Liver (tissue), 9 donors: Measurements from ENCODE around the gene SPEN. TPM values are rescaled to one million over a fixed set of nuclear protein-coding genes. Genes with fewer than 3 reads are reported as not detected.

Experiments
- DNase-seq: peaks from one replicate; pipeline ENCODE4 v3.0.0-alpha.2; 2017; ENCODE audit warnings: low spot score
- H3K27ac ChIP-seq, 2 donors: one replicate each; pipeline ENCODE4 v1.7.0; 2013; ENCODE audit warnings: inconsistent platforms in 2 of 2, low read length in 2 of 2, control low read depth in 1 of 2, low read depth in 1 of 2, mild to moderate bottlenecking in 1 of 2
- H3K27me3 ChIP-seq, 4 donors: one replicate each; pipeline versions ENCODE4 v1.6.1 to v1.7.0; 2013; ENCODE audit warnings: low read length in 3 of 4, inconsistent platforms in 1 of 4, mild to moderate bottlenecking in 1 of 4, moderate library complexity in 1 of 4; ENCODE audit not compliant: control insufficient read depth in 4 of 4, insufficient read depth in 4 of 4
- H3K36me3 ChIP-seq, 4 donors: one replicate each; pipeline versions ENCODE4 v1.6.1 to v1.7.0; 2013; ENCODE audit warnings: low read length in 3 of 4, mild to moderate bottlenecking in 3 of 4, low read depth in 1 of 4, moderate library complexity in 1 of 4; ENCODE audit not compliant: control insufficient read depth in 4 of 4, insufficient read depth in 3 of 4
- H3K4me1 ChIP-seq, 4 donors: one replicate each; pipeline versions ENCODE4 v1.6.1 to v1.7.0; 2013; ENCODE audit warnings: low read length in 3 of 4, mild to moderate bottlenecking in 3 of 4, moderate library complexity in 1 of 4; ENCODE audit not compliant: control insufficient read depth in 4 of 4, insufficient read depth in 4 of 4
- H3K4me3 ChIP-seq, 3 donors: one replicate each; pipeline versions ENCODE4 v1.6.1 to v1.7.0; 2013; ENCODE audit warnings: low read length in 3 of 3, control low read depth in 1 of 3, low read depth in 1 of 3, mild to moderate bottlenecking in 1 of 3
- H3K9ac ChIP-seq, 2 donors: one replicate each; pipeline ENCODE4 v1.7.0; 2013; ENCODE audit warnings: low read length in 2 of 2, mild to moderate bottlenecking in 2 of 2, moderate library complexity in 2 of 2, control low read depth in 1 of 2, low read depth in 1 of 2
- H3K9me3 ChIP-seq, 4 donors: one replicate each; pipeline versions ENCODE4 v1.6.1 to v1.7.0; 2013; ENCODE audit warnings: low read length in 3 of 4; ENCODE audit not compliant: control insufficient read depth in 4 of 4
- EGR1 ChIP-seq, 2 donors: IDR thresholded peaks; 2 replicates each; pipeline ENCODE4 v1.6.1; 2016 to 2018; ENCODE audit warnings: antibody characterized with exemption in 2 of 2, low read depth in 2 of 2
- FOXA1 ChIP-seq: IDR thresholded peaks from 2 replicates; pipeline ENCODE4 v1.6.1; 2016; ENCODE audit warnings: antibody characterized with exemption
- FOXA2 ChIP-seq: IDR thresholded peaks from 2 replicates; pipeline ENCODE4 v1.6.1; 2016; ENCODE audit warnings: antibody characterized with exemption
- GABPA ChIP-seq, 2 donors: IDR thresholded peaks in 1 of 2; conservative IDR thresholded peaks in 1 of 2; 2 replicates each; pipeline ENCODE4 v1.6.1; 2016; ENCODE audit warnings: antibody characterized with exemption in 2 of 2, mild to moderate bottlenecking in 1 of 2, moderate library complexity in 1 of 2
- HNF4A ChIP-seq, 2 donors: conservative IDR thresholded peaks; 2 replicates each; pipeline ENCODE4 v1.6.1; 2016; ENCODE audit warnings: antibody characterized with exemption in 2 of 2, mild to moderate bottlenecking in 2 of 2
- HNF4G ChIP-seq: IDR thresholded peaks from 2 replicates; pipeline ENCODE4 v1.6.1; 2016; ENCODE audit warnings: antibody characterized with exemption
- JUND ChIP-seq, 2 donors: IDR thresholded peaks; 2 replicates each; pipeline ENCODE4 v1.6.1; 2016; ENCODE audit warnings: antibody characterized with exemption in 2 of 2
- NR2F2 ChIP-seq: IDR thresholded peaks from 2 replicates; pipeline ENCODE4 v1.6.1; 2016; ENCODE audit warnings: antibody characterized with exemption
- RAD21 ChIP-seq, 2 donors: IDR thresholded peaks; 2 replicates each; pipeline ENCODE4 v1.6.1; 2016; ENCODE audit warnings: antibody characterized with exemption in 2 of 2, mild to moderate bottlenecking in 2 of 2
- RXRA ChIP-seq, 2 donors: IDR thresholded peaks; 2 replicates each; pipeline ENCODE4 v1.6.1; 2017 to 2018; ENCODE audit warnings: antibody characterized with exemption in 2 of 2, mild to moderate bottlenecking in 1 of 2
- SP1 ChIP-seq: IDR thresholded peaks from 2 replicates; pipeline ENCODE4 v1.6.1; 2018; ENCODE audit warnings: antibody characterized with exemption, mild to moderate bottlenecking
- TAF1 ChIP-seq: conservative IDR thresholded peaks from 2 replicates; pipeline ENCODE4 v1.6.1; 2016; ENCODE audit warnings: antibody characterized with exemption, mild to moderate bottlenecking
- YY1 ChIP-seq: IDR thresholded peaks from 2 replicates; pipeline ENCODE4 v1.6.1; 2016; ENCODE audit warnings: antibody characterized with exemption, mild to moderate bottlenecking
- WGBS: extraction: QIAGEN DNeasy Blood & Tissue Kit; methylation state at CpG from one replicate; pipeline ENCODE4 v1.1.7; 2013; 5-methylcytosine and 5-hydroxymethylcytosine counted together
- polyA plus RNA-seq, 2 donors: library from polyadenylated mRNA; stranded (reverse) in 1 of 2; unstranded in 1 of 2; fragments of 200-250 nt in 1 of 2; fragments of >200 nt in 1 of 2; fragmentation: Nextera tagmentation in 1 of 2; extraction: Ambion mirVana in 1 of 2; gene quantifications; one replicate each; pipeline versions ENCODE4 v1.2.1 to v1.2.3, GENCODE V29; 2013 to 2015
- total RNA-seq, 2 donors: library from RNA; depleted of rRNA; stranded (reverse); fragments of >200 nt; gene quantifications; one replicate each; pipeline ENCODE4 v1.2.3, GENCODE V29; 2014
- TF ChIP-seq, protein P1 (sequence below): IDR thresholded peaks from 2 replicates; pipeline ENCODE4 v1.6.1; 2016; ENCODE audit warnings: antibody characterized with exemption
- TF ChIP-seq, protein P2 (sequence below): IDR thresholded peaks from 2 replicates; pipeline ENCODE4 v1.6.1; 2016; ENCODE audit warnings: antibody characterized with exemption
- TF ChIP-seq, protein P3 (sequence below): fragments of 150-350 bp; IDR thresholded peaks from 2 replicates; pipeline ENCODE4 v1.5.1; 2017; ENCODE audit warnings: improper control_type of control experiment, low read depth, low read length; ENCODE audit not compliant: missing input control
- TF ChIP-seq, protein P4 (sequence below): IDR thresholded peaks from 2 replicates; pipeline ENCODE4 v1.6.1; 2016; ENCODE audit warnings: antibody characterized with exemption, mild to moderate bottlenecking
- TF ChIP-seq, protein P5 (sequence below): IDR thresholded peaks from 2 replicates; pipeline ENCODE4 v1.6.1; 2016; ENCODE audit warnings: antibody characterized with exemption
- donor health status: healthy.
- donor health status: healthy.
- donor health status: healthy.
- donor health status: healthy.
- donor health status: healthy.

Gene SPEN
- total and polyA plus RNA-seq, 4 donors, result 7.4 to 29.4 (median 15.2) TPM

DNA sequence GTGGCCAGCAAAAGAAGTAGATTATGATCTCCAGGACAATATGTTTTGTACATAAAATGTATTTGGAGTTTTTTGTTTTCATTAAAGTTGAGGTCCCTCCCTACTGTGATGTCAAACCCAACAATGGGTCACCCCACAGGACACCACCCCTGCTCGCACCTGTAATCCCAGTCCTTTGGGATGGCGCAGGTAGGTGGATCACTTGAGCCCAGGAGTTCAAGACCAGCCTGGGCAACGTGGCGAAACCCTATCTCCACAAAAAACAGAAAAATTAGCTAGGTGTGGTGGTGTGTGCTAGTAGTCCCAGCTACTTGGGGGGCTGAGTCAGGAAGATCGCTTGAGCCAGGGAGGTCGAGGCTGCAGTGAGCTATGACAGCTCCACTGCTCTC is 119.4 kb downstream of the SPEN start:
- no peak for DNase-seq
- H3K36me3 ChIP-seq, result peaks cover 1 to 10% (median 8%) of the 10 kb centered on the region in 4 donors
- WGBS, result 97% methylated on average over 6 of the region's 6 CpGs
- H3K27ac ChIP-seq, result no peak overlapping the region
- peaks cover 0 to 3% (median 0%) of the 10 kb centered on the region in 4 donors for H3K4me1 ChIP-seq
- H3K9me3 ChIP-seq, result no peaks in the 10 kb centered on the region
- no peak overlapping the region for H3K9ac ChIP-seq
- H3K4me3 ChIP-seq, result no peak overlapping the region
- TF ChIP-seq HNF4A (conservative IDR thresholded peaks at IDR 0.05) (no peak), RXRA (IDR thresholded peaks at IDR 0.05) (no peak), HNF4G (no peak), YY1 (no peak), JUND (IDR thresholded peaks at IDR 0.05) (no peak), RAD21 (IDR thresholded peaks at IDR 0.05) (no peak), EGR1 (IDR thresholded peaks at IDR 0.05; ENCODE audit: low read depth in 2 of 2) (no peak), FOXA1 (no peak), FOXA2 (no peak)
- TF ChIP-seq, protein P1, sequence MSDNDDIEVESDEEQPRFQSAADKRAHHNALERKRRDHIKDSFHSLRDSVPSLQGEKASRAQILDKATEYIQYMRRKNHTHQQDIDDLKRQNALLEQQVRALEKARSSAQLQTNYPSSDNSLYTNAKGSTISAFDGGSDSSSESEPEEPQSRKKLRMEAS, result no peak
- no peaks in the 10 kb centered on the region for H3K27me3 ChIP-seq

DNA sequence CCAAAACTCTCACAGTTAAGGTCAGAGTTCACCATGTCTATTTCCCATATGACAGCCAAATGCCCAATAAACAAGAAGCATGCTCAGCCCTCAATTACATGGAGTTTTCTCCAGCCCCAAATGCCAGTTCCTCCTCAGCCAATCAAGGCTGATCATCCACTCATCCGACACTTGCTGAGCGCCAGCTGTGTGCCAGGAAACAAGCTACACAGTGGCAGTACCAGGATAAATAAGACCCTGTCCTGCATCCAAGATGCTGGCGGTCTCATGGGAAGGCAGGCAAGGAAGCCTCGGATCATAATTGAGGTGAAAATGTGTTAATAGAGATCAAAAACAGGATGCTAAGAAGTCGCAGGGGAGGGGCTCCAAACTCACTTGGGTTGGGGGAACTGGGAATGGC is 120.7 kb downstream of the SPEN start:
- 97% methylated on average over 5 of the region's 5 CpGs for WGBS
- no peaks in the 10 kb centered on the region for H3K9me3 ChIP-seq
- H3K27me3 ChIP-seq, result no peaks in the 10 kb centered on the region
- peaks cover 9 to 17% (median 13%) of the 10 kb centered on the region in 4 donors for H3K36me3 ChIP-seq
- no peak overlapping the region for H3K27ac ChIP-seq
- no peak for DNase-seq
- no peak overlapping the region for H3K4me3 ChIP-seq
- H3K4me1 ChIP-seq, result peaks cover 0 to 3% (median 0%) of the 10 kb centered on the region in 4 donors
- TF ChIP-seq, protein P2, sequence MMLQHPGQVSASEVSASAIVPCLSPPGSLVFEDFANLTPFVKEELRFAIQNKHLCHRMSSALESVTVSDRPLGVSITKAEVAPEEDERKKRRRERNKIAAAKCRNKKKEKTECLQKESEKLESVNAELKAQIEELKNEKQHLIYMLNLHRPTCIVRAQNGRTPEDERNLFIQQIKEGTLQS, result no peak
- TF ChIP-seq HNF4G, result no peak
- TF ChIP-seq SP1, result no peak
- TF ChIP-seq, protein P3, sequence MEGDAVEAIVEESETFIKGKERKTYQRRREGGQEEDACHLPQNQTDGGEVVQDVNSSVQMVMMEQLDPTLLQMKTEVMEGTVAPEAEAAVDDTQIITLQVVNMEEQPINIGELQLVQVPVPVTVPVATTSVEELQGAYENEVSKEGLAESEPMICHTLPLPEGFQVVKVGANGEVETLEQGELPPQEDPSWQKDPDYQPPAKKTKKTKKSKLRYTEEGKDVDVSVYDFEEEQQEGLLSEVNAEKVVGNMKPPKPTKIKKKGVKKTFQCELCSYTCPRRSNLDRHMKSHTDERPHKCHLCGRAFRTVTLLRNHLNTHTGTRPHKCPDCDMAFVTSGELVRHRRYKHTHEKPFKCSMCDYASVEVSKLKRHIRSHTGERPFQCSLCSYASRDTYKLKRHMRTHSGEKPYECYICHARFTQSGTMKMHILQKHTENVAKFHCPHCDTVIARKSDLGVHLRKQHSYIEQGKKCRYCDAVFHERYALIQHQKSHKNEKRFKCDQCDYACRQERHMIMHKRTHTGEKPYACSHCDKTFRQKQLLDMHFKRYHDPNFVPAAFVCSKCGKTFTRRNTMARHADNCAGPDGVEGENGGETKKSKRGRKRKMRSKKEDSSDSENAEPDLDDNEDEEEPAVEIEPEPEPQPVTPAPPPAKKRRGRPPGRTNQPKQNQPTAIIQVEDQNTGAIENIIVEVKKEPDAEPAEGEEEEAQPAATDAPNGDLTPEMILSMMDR, result no peak
- TF ChIP-seq RAD21 (IDR thresholded peaks at IDR 0.05), result no peak
- TF ChIP-seq, protein P4, sequence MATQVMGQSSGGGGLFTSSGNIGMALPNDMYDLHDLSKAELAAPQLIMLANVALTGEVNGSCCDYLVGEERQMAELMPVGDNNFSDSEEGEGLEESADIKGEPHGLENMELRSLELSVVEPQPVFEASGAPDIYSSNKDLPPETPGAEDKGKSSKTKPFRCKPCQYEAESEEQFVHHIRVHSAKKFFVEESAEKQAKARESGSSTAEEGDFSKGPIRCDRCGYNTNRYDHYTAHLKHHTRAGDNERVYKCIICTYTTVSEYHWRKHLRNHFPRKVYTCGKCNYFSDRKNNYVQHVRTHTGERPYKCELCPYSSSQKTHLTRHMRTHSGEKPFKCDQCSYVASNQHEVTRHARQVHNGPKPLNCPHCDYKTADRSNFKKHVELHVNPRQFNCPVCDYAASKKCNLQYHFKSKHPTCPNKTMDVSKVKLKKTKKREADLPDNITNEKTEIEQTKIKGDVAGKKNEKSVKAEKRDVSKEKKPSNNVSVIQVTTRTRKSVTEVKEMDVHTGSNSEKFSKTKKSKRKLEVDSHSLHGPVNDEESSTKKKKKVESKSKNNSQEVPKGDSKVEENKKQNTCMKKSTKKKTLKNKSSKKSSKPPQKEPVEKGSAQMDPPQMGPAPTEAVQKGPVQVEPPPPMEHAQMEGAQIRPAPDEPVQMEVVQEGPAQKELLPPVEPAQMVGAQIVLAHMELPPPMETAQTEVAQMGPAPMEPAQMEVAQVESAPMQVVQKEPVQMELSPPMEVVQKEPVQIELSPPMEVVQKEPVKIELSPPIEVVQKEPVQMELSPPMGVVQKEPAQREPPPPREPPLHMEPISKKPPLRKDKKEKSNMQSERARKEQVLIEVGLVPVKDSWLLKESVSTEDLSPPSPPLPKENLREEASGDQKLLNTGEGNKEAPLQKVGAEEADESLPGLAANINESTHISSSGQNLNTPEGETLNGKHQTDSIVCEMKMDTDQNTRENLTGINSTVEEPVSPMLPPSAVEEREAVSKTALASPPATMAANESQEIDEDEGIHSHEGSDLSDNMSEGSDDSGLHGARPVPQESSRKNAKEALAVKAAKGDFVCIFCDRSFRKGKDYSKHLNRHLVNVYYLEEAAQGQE, result no peak
- no peak for TF ChIP-seq TAF1
- TF ChIP-seq, protein P5, sequence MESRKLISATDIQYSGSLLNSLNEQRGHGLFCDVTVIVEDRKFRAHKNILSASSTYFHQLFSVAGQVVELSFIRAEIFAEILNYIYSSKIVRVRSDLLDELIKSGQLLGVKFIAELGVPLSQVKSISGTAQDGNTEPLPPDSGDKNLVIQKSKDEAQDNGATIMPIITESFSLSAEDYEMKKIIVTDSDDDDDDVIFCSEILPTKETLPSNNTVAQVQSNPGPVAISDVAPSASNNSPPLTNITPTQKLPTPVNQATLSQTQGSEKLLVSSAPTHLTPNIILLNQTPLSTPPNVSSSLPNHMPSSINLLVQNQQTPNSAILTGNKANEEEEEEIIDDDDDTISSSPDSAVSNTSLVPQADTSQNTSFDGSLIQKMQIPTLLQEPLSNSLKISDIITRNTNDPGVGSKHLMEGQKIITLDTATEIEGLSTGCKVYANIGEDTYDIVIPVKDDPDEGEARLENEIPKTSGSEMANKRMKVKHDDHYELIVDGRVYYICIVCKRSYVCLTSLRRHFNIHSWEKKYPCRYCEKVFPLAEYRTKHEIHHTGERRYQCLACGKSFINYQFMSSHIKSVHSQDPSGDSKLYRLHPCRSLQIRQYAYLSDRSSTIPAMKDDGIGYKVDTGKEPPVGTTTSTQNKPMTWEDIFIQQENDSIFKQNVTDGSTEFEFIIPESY, result no peak
- no peak for TF ChIP-seq FOXA2
- TF ChIP-seq NR2F2, result no peak
- no peak for TF ChIP-seq GABPA (IDR thresholded peaks at IDR 0.05 in 1 of 2, conservative IDR thresholded peaks at IDR 0.05 in 1 of 2)
- TF ChIP-seq, protein P1, result no peak
- no peak for TF ChIP-seq JUND (IDR thresholded peaks at IDR 0.05)
- no peak for TF ChIP-seq YY1
- no peak overlapping the region for H3K9ac ChIP-seq
